RWPE2 (cell line): ENCODE results near the gene UFSP1.

Experiments used
- ATAC-seq: fragments of 200-7000 bp; cut with Tn5 transposase; 3 replicates; pipeline ENCODE4 v1.9.1; 2021; ENCODE audit warnings: low read depth
- DNase-seq: peaks from one replicate; pipeline ENCODE4 v3.0.0-alpha.2; 2020; ENCODE audit warnings: low spot score
- H3K27ac ChIP-seq: fragments of 450-650 bp; 2 replicates; pipeline ENCODE4 v1.5.1; 2017; ENCODE audit warnings: mild to moderate bottlenecking; ENCODE audit not compliant: poor library complexity, severe bottlenecking
- H3K27me3 ChIP-seq: fragments of 250-450 bp; sonication (Bioruptor Pico); 2 replicates; pipeline ENCODE4 v1.5.1; 2021; ENCODE audit warnings: mild to moderate bottlenecking, moderate library complexity; ENCODE audit not compliant: insufficient read depth, poor library complexity, severe bottlenecking
- H3K36me3 ChIP-seq: fragments of 250-450 bp; sonication (Bioruptor Pico); 2 replicates; pipeline ENCODE4 v1.5.1; 2020; ENCODE audit warnings: low read depth, mild to moderate bottlenecking, moderate library complexity
- H3K4me1 ChIP-seq: fragments of 250-450 bp; sonication (Bioruptor Pico); 2 replicates; pipeline ENCODE4 v1.5.1; 2021; ENCODE audit warnings: mild to moderate bottlenecking, moderate library complexity; ENCODE audit not compliant: insufficient read depth, poor library complexity, severe bottlenecking
- H3K4me3 ChIP-seq: fragments of 250-450 bp; sonication (Bioruptor Pico); 2 replicates; pipeline ENCODE4 v1.5.1; 2021; ENCODE audit warnings: mild to moderate bottlenecking, moderate library complexity; ENCODE audit not compliant: severe bottlenecking
- H3K9me3 ChIP-seq: fragments of 250-450 bp; sonication (Bioruptor Pico); 2 replicates; pipeline ENCODE4 v1.5.1; 2021; ENCODE audit warnings: mild to moderate bottlenecking, moderate library complexity; ENCODE audit not compliant: severe bottlenecking
- TF ChIP-seq, protein P1 (sequence below): fragments of 450-650 bp; IDR thresholded peaks from one replicate; pipeline ENCODE4 v1.5.1; 2017; ENCODE audit warnings: mild to moderate bottlenecking, moderate library complexity; ENCODE audit not compliant: poor library complexity, severe bottlenecking

Gene UFSP1

DNA sequence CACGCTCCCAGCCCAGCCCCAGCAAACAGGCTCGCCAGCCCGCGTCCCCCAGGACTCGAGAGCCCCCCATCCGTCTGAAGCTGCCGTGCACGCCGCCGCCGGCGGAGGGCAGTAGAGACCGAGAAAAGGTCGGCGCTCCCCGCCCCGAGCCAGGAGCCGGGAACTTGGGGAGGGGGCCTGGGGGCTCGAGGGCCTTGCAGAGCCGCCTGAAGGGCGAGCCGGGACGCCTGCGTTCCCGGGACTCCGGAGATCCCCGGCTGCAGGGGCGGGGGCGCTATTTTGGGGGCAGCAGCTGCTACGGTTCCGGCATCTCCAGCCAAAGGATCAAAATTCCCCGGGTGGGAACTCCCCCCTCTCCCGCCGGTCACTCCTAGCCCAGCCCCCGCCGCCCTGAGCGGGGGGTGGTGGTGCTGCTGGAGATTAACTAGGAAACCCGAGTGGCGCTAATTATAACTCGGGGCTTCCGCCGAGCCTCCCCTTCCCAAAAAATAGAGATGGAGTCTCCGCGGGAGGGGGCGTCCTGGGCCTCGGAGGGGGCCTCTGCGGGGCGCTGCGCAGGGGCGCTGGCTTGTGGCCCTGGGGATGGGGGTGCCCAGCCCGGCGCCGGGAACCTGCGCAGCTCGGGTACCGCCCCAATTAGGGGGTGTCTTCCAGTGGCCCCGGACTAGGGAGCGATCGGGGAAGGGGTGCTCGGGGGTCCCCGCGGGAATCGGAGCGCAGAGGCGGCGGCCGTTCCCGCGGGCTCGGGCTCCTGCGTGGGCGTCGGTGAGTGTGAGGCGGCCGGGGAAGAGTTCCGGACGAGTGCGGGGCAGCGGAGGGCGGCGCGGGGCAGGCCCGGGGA is 5.6 kb upstream of the UFSP1 start:
- Histone ChIP-seq H3K4me3 (peak overlapping the region; percentile 11), H3K27me3 (peaks cover 23% of the 10 kb centered on the region), H3K36me3 (no peaks in the 10 kb centered on the region), H3K9me3 (no peaks in the 10 kb centered on the region), H3K4me1 (peaks cover 13% of the 10 kb centered on the region), H3K27ac (no peak overlapping the region)
- ATAC-seq (no peak), DNase-seq (no peak)
- TF ChIP-seq, protein P1, sequence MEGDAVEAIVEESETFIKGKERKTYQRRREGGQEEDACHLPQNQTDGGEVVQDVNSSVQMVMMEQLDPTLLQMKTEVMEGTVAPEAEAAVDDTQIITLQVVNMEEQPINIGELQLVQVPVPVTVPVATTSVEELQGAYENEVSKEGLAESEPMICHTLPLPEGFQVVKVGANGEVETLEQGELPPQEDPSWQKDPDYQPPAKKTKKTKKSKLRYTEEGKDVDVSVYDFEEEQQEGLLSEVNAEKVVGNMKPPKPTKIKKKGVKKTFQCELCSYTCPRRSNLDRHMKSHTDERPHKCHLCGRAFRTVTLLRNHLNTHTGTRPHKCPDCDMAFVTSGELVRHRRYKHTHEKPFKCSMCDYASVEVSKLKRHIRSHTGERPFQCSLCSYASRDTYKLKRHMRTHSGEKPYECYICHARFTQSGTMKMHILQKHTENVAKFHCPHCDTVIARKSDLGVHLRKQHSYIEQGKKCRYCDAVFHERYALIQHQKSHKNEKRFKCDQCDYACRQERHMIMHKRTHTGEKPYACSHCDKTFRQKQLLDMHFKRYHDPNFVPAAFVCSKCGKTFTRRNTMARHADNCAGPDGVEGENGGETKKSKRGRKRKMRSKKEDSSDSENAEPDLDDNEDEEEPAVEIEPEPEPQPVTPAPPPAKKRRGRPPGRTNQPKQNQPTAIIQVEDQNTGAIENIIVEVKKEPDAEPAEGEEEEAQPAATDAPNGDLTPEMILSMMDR, result peak; percentile 90

DNA sequence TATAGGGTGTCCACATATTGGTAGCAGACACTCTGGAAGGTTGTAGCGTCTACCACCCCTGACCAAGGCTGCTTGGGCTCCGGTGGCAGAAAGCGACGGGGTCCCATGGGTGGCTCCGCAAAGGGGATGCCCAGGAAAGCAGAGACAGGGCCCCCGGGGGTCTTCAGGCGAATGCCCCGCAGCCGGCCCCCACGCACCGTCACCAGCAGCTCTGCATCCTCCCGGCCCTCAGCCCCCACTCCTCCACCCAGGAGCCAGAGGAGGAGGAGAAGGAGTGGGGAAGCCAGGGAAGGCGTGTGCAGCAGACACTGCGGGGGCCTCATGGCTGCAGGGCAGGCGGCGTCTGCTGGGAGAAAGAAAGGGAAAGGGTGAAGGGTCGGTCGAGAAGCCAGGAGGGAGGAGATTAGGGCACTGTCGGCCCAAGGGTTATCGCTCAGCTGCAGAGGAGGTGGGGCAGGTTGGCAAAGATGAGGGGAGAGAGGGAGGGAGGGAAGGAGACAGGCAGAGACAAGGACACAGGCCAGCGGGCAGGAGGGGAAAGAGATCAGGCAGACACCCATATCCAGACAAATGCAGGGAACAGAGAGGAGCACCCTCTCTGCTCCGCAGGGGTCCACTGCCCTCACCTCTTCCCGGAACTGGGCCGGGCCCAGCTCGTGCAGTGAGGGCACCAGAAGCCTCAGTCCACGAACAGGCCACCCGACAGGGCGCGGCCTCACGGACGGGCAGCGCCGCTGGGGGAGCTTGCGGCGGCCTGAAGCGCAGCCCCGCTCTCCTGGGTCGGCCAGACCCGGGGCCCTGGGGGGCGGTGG is 4.6 kb upstream of the UFSP1 start:
- no peak for ATAC-seq
- Histone ChIP-seq H3K36me3 (no peaks in the 10 kb centered on the region), H3K9me3 (no peaks in the 10 kb centered on the region), H3K4me3 (no peak overlapping the region), H3K27ac (no peak overlapping the region), H3K4me1 (peaks cover 13% of the 10 kb centered on the region), H3K27me3 (peaks cover 23% of the 10 kb centered on the region)
- TF ChIP-seq, protein P1, result no peak
- no peak for DNase-seq

DNA sequence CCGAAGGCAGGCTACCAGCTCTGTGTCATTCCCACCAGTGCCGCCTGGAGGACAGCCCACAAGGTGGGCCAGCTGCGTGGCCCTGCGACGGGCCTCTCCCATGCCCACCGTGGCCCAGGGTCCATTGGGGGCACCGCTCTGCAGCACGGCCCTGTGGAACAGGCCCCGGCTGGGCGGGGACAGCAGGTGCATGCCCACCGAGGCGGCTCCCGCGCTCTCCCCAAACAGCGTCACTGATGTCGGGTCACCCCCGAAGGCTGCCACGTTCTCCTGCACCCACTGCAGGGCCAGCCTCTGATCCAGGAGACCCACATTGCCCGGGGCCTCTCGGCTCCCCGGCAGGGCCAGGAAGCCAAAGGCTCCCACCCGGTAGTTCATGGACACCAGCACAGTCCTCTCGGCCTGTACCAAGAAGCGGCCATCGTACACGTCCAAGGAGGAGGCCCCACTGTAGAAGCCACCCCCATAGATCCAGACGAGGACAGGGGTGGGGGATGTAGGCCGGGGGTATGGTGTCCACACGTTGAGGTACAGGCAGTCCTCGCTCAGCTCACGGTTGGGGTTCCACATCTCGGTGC is 3.9 kb upstream of the UFSP1 start:
- H3K27ac ChIP-seq, result no peak overlapping the region
- H3K36me3 ChIP-seq, result peaks cover 4% of the 10 kb centered on the region
- H3K4me3 ChIP-seq, result no peak overlapping the region
- H3K9me3 ChIP-seq, result no peaks in the 10 kb centered on the region
- H3K27me3 ChIP-seq, result peaks cover 23% of the 10 kb centered on the region
- peaks cover 15% of the 10 kb centered on the region for H3K4me1 ChIP-seq
- TF ChIP-seq, protein P1, result no peak
- DNase-seq, result no peak
- no peak for ATAC-seq

DNA sequence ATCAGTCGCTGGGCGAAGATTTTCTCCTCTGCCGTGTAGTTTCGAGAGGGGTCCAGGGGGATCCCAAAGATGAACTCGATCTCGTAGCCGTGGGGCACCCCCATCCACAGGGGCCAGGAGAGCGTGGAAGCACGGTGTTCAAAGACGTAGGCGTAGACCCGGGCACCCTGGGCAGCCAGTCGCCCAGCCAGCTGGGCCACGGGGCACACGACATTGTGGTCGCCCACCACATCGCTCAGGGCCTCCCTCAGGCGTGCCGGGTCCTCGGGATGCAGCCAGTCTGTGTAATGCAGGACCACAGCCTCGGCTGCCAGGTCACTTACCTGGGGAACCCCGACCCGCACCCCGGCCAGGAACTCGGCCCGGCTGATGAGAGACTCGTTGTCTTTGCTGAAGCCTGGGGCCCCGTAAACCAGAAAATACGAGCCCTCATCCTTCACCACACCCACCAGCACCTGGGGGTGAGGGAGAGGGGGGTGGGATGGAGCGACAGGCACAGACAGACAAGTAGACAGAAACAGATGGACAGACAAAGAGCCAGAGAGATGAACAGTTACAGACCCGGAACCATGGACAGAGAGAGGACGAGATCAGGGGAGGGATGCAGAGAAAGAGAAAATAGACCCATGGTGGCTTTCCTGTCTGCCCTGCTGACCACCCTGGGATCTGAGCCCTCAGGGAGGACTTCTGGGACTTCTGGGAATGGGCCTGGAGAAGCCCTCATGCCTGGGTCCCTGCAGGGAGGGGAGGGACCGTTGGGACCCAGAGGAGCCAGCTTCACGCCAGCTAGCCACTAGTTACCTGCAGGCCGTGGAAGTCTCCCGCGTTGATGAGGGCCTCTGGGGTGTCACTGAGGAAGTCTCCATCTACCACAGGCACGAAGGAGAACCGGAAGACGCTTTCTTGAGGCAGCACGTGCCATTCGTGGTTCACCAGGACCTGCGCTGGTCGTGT is 3.1 kb upstream of the UFSP1 start:
- Histone ChIP-seq H3K36me3 (peaks cover 11% of the 10 kb centered on the region), H3K27me3 (peaks cover 23% of the 10 kb centered on the region), H3K27ac (no peak overlapping the region), H3K9me3 (no peaks in the 10 kb centered on the region), H3K4me3 (no peak overlapping the region), H3K4me1 (peaks cover 18% of the 10 kb centered on the region)
- DNase-seq (no peak), ATAC-seq (no peak)
- TF ChIP-seq, protein P1, result no peak
